Right lobe of liver (tissue), 6 donors: Measurements from ENCODE around the gene ADGRV1. TPM values are rescaled to one million over a fixed set of nuclear protein-coding genes. Genes with fewer than 3 reads are reported as not detected.
A peak's percentile ranks its signal among the peaks of the same experiment; 100 is the strongest.
"Not testable (repeated sequence)": the region's sequence is repeated elsewhere in the genome, so short reads cannot be mapped to it uniquely, and the experiment has no call there.

ENCODE experiments used
- ATAC-seq, 4 donors: fragments of 200-7000 bp; cut with Tn5 transposase; one replicate each; pipeline ENCODE4 v1.9.1; 2020; ENCODE audit warnings: mild to moderate bottlenecking in 4 of 4, moderate library complexity in 4 of 4
- DNase-seq, 3 donors: peaks; one replicate each; pipeline ENCODE4 v3.0.0-alpha.2; 2020
- H3K27ac ChIP-seq, 3 donors: fragments of 200-600 bp; one replicate each; pipeline ENCODE4 v1.8.0; 2022
- H3K27me3 ChIP-seq, 2 donors: fragments of 200-600 bp; one replicate each; pipeline ENCODE4 v1.8.0; 2022
- H3K36me3 ChIP-seq, 4 donors: fragments of 200-600 bp; sonication (generic) in 1 of 4; one replicate each; pipeline versions ENCODE4 v1.5.1 to v1.8.0; 2017 to 2022; ENCODE audit warnings: control low read depth in 1 of 4
- H3K4me1 ChIP-seq, 4 donors: fragments of 200-600 bp; sonication (generic) in 1 of 4; one replicate each; pipeline versions ENCODE4 v1.5.1 to v1.8.0; 2017 to 2022; ENCODE audit warnings: control low read depth in 1 of 4
- H3K4me3 ChIP-seq, 3 donors: fragments of 200-600 bp; one replicate each; pipeline ENCODE4 v1.8.0; 2022
- H3K9me3 ChIP-seq, 4 donors: fragments of 200-600 bp; sonication (generic) in 1 of 4; one replicate each; pipeline versions ENCODE4 v1.5.1 to v1.8.0; 2017 to 2022; ENCODE audit warnings: control low read depth in 1 of 4
- POLR2A ChIP-seq: fragments of 450-650 bp; IDR thresholded peaks from one replicate; pipeline ENCODE4 v1.6.1; 2017; ENCODE audit warnings: antibody characterized with exemption, mild to moderate bottlenecking
- WGBS: methylation state at CpG from one replicate; pipeline ENCODE4 v1.1.6; 2018; ENCODE audit warnings: low coverage, low lambda C conversion rate; ENCODE audit not compliant: insufficient coverage; ENCODE audit errors: missing lambda C conversion rate; 5-methylcytosine and 5-hydroxymethylcytosine counted together
- intact Hi-C, 2 donors: fragments of 100-400 bp; cut with DNase I; formaldehyde crosslinking; loops; one replicate each; pipeline versions ENCODE4 v1.11.2 to v1.14.1; 2022
- total RNA-seq, 6 experiments: library from RNA; depleted of rRNA in 2 of 6; stranded (reverse); fragments of >200 nt in 2 of 6; fragmentation: NEBNext Ultra II Directional in 3 of 6; extraction: Animal tissue kit (Norgen Biotek cat#: 25700) in 3 of 6; gene quantifications; one replicate each; pipeline versions ENCODE4 v1.1.0 to v1.2.4, GENCODE V29; 2016 to 2023
- TF ChIP-seq, protein P1 (sequence below), 4 donors: fragments of 200-600 bp in 3 of 4; fragments of 450-650 bp in 1 of 4; IDR thresholded peaks; one replicate each; pipeline versions ENCODE4 v1.5.1 to v1.8.0; 2016 to 2022; ENCODE audit warnings: antibody characterized with exemption in 4 of 4, mild to moderate bottlenecking in 2 of 4
- donor health status: DM: no; HTN: yes; CAD: no.
- donor health status: DM: no; HTN: no; CAD: no.
- donor health status: DM: no; HTN: no; CAD: no.
- donor health status: DM: no; HTN: yes; CAD: no.
- donor health status: DM: no; HTN: yes; CAD: no.

ADGRV1 gene
- total RNA-seq, 6 experiments from 2014 or later, result 4.5 to 15.9 (median 7.4) TPM

- H3K9me3 ChIP-seq, result peaks cover 0 to 2% (median 0%) of the 10 kb centered on the region in 4 donors
- intact Hi-C loops, result no loop called here
- H3K36me3 ChIP-seq, result no peaks in the 10 kb centered on the region
- H3K4me3 ChIP-seq, result no peak overlapping the region
- no peaks in the 10 kb centered on the region for H3K27me3 ChIP-seq
- TF ChIP-seq, protein P1, sequence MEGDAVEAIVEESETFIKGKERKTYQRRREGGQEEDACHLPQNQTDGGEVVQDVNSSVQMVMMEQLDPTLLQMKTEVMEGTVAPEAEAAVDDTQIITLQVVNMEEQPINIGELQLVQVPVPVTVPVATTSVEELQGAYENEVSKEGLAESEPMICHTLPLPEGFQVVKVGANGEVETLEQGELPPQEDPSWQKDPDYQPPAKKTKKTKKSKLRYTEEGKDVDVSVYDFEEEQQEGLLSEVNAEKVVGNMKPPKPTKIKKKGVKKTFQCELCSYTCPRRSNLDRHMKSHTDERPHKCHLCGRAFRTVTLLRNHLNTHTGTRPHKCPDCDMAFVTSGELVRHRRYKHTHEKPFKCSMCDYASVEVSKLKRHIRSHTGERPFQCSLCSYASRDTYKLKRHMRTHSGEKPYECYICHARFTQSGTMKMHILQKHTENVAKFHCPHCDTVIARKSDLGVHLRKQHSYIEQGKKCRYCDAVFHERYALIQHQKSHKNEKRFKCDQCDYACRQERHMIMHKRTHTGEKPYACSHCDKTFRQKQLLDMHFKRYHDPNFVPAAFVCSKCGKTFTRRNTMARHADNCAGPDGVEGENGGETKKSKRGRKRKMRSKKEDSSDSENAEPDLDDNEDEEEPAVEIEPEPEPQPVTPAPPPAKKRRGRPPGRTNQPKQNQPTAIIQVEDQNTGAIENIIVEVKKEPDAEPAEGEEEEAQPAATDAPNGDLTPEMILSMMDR (IDR thresholded peaks at IDR 0.05), result peak; percentile 77 to 94 (median 89)
- no peak for TF ChIP-seq POLR2A
- 23% methylated on average over 4 of the region's 4 CpGs for WGBS
- ATAC-seq (peak; percentile 94 to 98 (median 96)), DNase-seq (peak; percentile 49 to 71 (median 63))
- no peak overlapping the region for H3K27ac ChIP-seq
- no peaks in the 10 kb centered on the region for H3K4me1 ChIP-seq
Observed at GRCh38 chr5:90783460-90784333, 225.1 kb downstream of the ADGRV1 start.

GRCh38 chr5:90786756-90787155 is 228.2 kb downstream of the ADGRV1 start:
- TF ChIP-seq, protein P1 (IDR thresholded peaks at IDR 0.05), result no peak
- no peak for TF ChIP-seq POLR2A
- WGBS, result 43% methylated on average over 4 of the region's 4 CpGs
- H3K9me3 ChIP-seq, result peaks cover 0 to 2% (median 0%) of the 10 kb centered on the region in 4 donors
- no peak overlapping the region for H3K27ac ChIP-seq
- no peaks in the 10 kb centered on the region for H3K36me3 ChIP-seq
- ATAC-seq, result no peak
- no peaks in the 10 kb centered on the region for H3K27me3 ChIP-seq
- intact Hi-C loops, result no loop called here
- no peak overlapping the region for H3K4me3 ChIP-seq
- no peaks in the 10 kb centered on the region for H3K4me1 ChIP-seq
- no peak for DNase-seq

- intact Hi-C loops, result no loop called here
- no peak for ATAC-seq
- TF ChIP-seq POLR2A, result no peak
- TF ChIP-seq, protein P1 (IDR thresholded peaks at IDR 0.05), result no peak
Observed at GRCh38 chr5:90792725-90793124, 234.1 kb downstream of the ADGRV1 start.

DNA sequence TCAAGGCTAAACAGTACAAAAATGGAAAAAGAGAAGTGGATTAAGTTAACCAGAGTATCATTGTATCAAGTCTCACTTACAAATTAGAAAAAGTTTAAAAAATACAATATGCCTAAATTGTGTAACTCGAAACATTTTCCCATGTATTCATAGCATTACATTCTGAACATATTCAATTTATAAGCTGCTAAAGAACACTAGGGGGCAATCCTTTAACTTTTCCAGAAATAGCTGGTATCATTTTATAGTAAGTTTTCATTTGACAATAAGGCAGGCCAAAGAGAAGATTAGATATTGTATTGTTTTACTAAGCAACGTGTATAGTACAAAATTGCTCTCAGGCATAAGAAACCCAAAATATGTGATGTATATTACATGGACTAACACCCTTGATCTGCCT is 234.6 kb downstream of the ADGRV1 start:
- 50% methylated on average over 2 of the region's 2 CpGs for WGBS

More at GRCh38 chr5:90792725-90793124, 234.1 kb downstream of the ADGRV1 start:
- no peak overlapping the region for H3K4me3 ChIP-seq
- 39% methylated on average over 2 of the region's 3 CpGs for WGBS
- no peak for DNase-seq
- no peaks in the 10 kb centered on the region for H3K4me1 ChIP-seq
- H3K36me3 ChIP-seq, result no peaks in the 10 kb centered on the region
- no peaks in the 10 kb centered on the region for H3K27me3 ChIP-seq
- H3K27ac ChIP-seq, result no peak overlapping the region
- H3K9me3 ChIP-seq, result peaks cover 0 to 2% (median 0%) of the 10 kb centered on the region in 4 donors

GRCh38 chr5:90796919-90797318 is 238.3 kb downstream of the ADGRV1 start:
- H3K27ac ChIP-seq, H3K4me1 ChIP-seq, H3K27me3 ChIP-seq, ATAC-seq, H3K9me3 ChIP-seq, DNase-seq, H3K4me3 ChIP-seq, intact Hi-C loops, H3K36me3 ChIP-seq: not testable (repeated sequence)
- WGBS, result 90% methylated on average over 2 of the region's 2 CpGs

More for the DNA sequence above, 234.6 kb downstream of the ADGRV1 start:
- H3K9me3 ChIP-seq, result peaks cover 0 to 2% (median 0%) of the 10 kb centered on the region in 4 donors
- intact Hi-C loops, result no loop called here
- H3K36me3 ChIP-seq, result no peaks in the 10 kb centered on the region
- TF ChIP-seq, protein P1 (IDR thresholded peaks at IDR 0.05), result peak in 2 of 4 donors; percentile 9 to 12
- TF ChIP-seq POLR2A, result no peak
- DNase-seq (no peak), ATAC-seq (no peak)
- no peaks in the 10 kb centered on the region for H3K4me1 ChIP-seq
- no peak overlapping the region for H3K27ac ChIP-seq
- H3K27me3 ChIP-seq, result no peaks in the 10 kb centered on the region
- no peak overlapping the region for H3K4me3 ChIP-seq

GRCh38 chr5:90800082-90800481 is 241.5 kb downstream of the ADGRV1 start:
- 86% methylated on average over 1 of the region's 1 CpG for WGBS
- intact Hi-C loops, H3K27me3 ChIP-seq, H3K9me3 ChIP-seq, DNase-seq, H3K27ac ChIP-seq, ATAC-seq, H3K4me1 ChIP-seq, H3K36me3 ChIP-seq, H3K4me3 ChIP-seq: not testable (repeated sequence)

DNA sequence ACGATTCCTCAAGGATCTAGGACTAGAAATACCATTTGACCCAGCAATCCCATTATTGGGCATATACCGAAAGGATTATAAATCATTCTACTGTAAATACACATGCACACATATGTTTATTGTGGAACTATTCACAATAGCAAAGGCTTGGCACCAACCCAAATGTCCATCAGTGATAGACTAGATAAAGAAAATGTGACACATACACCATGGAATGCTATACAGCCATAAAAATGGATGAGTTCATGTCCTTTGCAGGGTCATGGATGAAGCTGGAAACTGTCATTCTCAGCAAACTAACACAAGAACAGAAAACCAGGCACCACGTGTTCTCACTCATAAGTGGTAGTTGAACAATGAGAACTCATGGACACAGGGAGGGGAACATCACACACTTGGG is 241.9 kb downstream of the ADGRV1 start:
- H3K9me3 ChIP-seq, H3K4me3 ChIP-seq, H3K4me1 ChIP-seq, H3K27ac ChIP-seq, H3K27me3 ChIP-seq, H3K36me3 ChIP-seq, ATAC-seq, intact Hi-C loops, DNase-seq: not testable (repeated sequence)
- WGBS, result 86% methylated on average over 3 of the region's 3 CpGs
